Activated naive CD8-positive, alpha-beta T cell treated with anti-CD3 and anti-CD28 coated beads for 36 hours (primary cell): ENCODE measurements around the gene SERPINA1. TPM values are rescaled to one million over a fixed set of nuclear protein-coding genes. Genes with fewer than 3 reads are reported as not detected.
A peak's percentile ranks its signal among the peaks of the same experiment; 100 is the strongest.
"Not testable (repeated sequence)": the region's sequence is repeated elsewhere in the genome, so short reads cannot be mapped to it uniquely, and the experiment has no call there.

Experiments used
- DNase-seq: peaks from one replicate; pipeline ENCODE4 v3.0.0; 2021
- H3K27ac Mint-ChIP-seq: one replicate; pipeline ENCODE4 v1.8.0; 2022; ENCODE audit warnings: mild to moderate bottlenecking, moderate library complexity, mixed read lengths
- H3K27me3 Mint-ChIP-seq: one replicate; pipeline ENCODE4 v1.8.0; 2022; ENCODE audit warnings: mild to moderate bottlenecking, mixed read lengths
- H3K36me3 Mint-ChIP-seq: one replicate; pipeline ENCODE4 v1.8.0; 2021; ENCODE audit warnings: mild to moderate bottlenecking, mixed read lengths
- H3K4me1 Mint-ChIP-seq: one replicate; pipeline ENCODE4 v1.8.0; 2021; ENCODE audit warnings: mixed read lengths
- H3K4me3 Mint-ChIP-seq: one replicate; pipeline ENCODE4 v1.8.0; 2022; ENCODE audit warnings: mild to moderate bottlenecking, moderate library complexity, mixed read lengths
- H3K9me3 Mint-ChIP-seq: one replicate; pipeline ENCODE4 v1.8.0; 2022; ENCODE audit warnings: mixed read lengths
- total RNA-seq, 2 experiments: library from RNA; stranded (reverse); gene quantifications; one replicate each; pipeline ENCODE4 v1.2.3, GENCODE V29; 2021

The SERPINA1 gene
- total RNA-seq, 2 experiments from 2014 or later: 1.1 to 1.3 TPM

DNA sequence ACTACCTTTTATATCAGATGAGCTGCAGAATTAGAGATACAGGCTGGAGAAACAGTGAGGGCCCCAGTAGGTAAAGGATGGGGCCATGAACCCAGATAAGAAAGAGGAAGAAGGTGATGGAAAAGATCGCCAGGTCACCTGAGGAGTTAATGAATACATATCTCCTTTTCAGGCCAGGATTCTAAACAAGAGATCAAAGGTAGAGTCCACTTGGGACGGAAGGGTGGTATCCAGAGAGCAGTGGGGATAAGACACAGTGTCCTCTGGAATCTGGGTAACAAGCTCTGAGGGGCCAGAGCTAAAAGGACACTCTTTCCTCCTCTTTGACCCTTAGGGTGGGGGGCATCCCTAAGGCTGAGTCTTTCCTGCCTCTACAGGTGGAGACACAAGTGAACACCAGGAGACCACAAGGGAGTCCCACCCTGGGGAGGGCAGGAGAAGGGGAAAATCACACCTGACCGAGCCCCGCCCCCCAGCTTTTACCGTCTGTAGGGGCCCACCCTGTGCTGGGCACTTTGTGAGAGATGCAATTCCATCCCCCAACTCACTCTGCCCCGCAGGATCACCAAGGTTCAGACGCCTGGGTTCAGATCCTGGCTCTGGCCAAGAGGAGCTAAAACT is 27.3 kb downstream of the SERPINA1 start:
- DNase-seq: no peak
- H3K4me3 Mint-ChIP-seq: no peak overlapping the region
- no peaks in the 10 kb centered on the region for H3K9me3 Mint-ChIP-seq
- H3K36me3 Mint-ChIP-seq: no peaks in the 10 kb centered on the region
- no peaks in the 10 kb centered on the region for H3K4me1 Mint-ChIP-seq
- peaks cover 31% of the 10 kb centered on the region for H3K27me3 Mint-ChIP-seq
- H3K27ac Mint-ChIP-seq: no peak overlapping the region

DNA sequence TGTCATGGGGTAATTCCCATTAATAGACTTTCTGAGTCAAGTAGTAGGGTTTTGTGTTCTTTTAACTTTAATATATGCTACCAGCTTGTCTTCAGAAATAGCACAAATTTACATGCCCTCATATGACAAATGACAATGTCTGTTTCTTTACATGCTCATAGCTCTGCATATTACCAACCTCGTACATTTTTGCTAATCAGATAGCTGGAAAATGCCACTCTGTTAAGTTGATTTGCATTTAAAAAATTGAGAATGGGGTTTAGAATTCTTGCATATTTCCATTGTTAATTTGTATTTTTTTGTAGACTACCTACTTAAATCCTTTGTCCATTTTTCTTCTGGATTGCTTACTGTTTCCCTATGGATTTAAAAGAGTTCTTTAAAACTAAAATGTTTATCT is 31.2 kb downstream of the SERPINA1 start:
- Mint-ChIP-seq H3K27me3 (peaks cover 38% of the 10 kb centered on the region), H3K27ac (no peak overlapping the region), H3K9me3 (peaks cover 2% of the 10 kb centered on the region), H3K36me3 (no peaks in the 10 kb centered on the region), H3K4me1 (no peaks in the 10 kb centered on the region), H3K4me3 (no peak overlapping the region)
- no peak for DNase-seq

DNA sequence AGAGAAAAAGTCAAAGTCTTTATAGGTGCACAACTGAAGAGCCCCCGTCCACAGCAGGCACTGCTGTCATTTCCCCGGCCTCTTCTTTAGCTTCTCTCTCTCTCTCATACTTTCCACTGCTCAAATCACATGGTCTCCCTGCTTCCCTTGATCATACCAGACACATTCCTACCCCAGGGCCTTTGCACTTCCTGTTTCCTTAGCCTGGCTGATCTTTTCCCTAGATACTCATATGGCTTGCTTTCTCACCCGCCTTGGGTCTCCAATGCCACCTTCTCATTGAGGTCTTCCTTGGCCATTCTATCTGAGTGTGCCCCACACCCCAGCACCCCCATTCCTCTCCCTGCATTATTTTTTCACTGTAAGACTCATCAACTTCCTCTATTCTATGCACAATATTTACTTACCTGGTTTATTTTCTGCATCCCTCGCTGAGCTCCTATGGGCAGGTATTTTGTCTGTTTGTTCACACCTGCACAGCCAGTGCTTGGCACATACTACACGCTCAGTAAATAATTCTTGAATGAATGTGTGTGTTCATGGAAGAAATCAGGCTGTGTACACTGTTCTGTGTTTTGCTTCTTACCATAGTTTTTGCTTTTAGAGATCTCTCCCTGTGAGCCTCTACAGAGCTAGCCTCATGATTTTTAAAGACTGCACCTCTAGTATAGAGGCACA is 31.9 kb downstream of the SERPINA1 start:
- no peaks in the 10 kb centered on the region for H3K36me3 Mint-ChIP-seq
- H3K27me3 Mint-ChIP-seq: peaks cover 42% of the 10 kb centered on the region

DNA sequence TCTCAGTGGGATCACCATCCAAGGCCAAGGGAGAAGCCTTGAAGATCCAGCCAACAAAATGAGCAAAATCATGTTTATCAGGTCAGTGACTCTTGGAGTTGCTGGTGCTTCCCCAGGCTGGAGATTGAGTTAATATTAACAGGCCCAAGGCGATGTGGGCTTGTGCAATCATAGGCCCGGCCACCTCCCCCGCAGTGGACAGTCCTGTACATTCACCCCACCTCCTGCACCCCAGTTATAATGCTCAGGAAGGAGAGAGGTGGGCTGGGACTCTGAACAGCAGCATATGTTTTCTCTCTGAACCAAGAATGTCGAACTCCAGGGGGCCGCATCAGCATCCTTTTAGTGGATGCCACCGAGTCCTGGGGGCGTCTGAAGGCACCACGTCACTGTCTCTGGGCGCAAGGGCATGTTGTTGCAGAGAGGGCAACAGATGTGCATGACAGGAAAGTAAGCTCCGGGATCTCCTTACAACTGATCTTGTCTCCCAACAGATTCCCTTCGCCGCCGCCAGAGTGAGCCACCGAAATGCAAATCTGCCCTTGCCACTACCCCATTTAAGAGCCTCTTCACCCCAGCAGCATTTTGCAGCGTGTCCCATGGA is 33.1 kb downstream of the SERPINA1 start:
- H3K4me3 Mint-ChIP-seq: no peak overlapping the region
- H3K4me1 Mint-ChIP-seq: no peaks in the 10 kb centered on the region
- no peaks in the 10 kb centered on the region for H3K36me3 Mint-ChIP-seq
- peaks cover 50% of the 10 kb centered on the region for H3K27me3 Mint-ChIP-seq
- no peak overlapping the region for H3K27ac Mint-ChIP-seq
- DNase-seq: no peak
- peaks cover 8% of the 10 kb centered on the region for H3K9me3 Mint-ChIP-seq

More for the DNA sequence above, 31.9 kb downstream of the SERPINA1 start:
- H3K27ac Mint-ChIP-seq: no peak overlapping the region
- H3K4me1 Mint-ChIP-seq: no peaks in the 10 kb centered on the region
- H3K9me3 Mint-ChIP-seq: peaks cover 5% of the 10 kb centered on the region
- no peak overlapping the region for H3K4me3 Mint-ChIP-seq
- DNase-seq: no peak

- Mint-ChIP-seq H3K27me3 (peaks cover 48% of the 10 kb centered on the region), H3K9me3 (peaks cover 8% of the 10 kb centered on the region), H3K36me3 (no peaks in the 10 kb centered on the region), H3K4me3 (no peak overlapping the region), H3K27ac (no peak overlapping the region), H3K4me1 (no peaks in the 10 kb centered on the region)
- DNase-seq: no peak
Measured at GRCh38 chr14:94354638-94355185, 33.7 kb downstream of the SERPINA1 start.

DNA sequence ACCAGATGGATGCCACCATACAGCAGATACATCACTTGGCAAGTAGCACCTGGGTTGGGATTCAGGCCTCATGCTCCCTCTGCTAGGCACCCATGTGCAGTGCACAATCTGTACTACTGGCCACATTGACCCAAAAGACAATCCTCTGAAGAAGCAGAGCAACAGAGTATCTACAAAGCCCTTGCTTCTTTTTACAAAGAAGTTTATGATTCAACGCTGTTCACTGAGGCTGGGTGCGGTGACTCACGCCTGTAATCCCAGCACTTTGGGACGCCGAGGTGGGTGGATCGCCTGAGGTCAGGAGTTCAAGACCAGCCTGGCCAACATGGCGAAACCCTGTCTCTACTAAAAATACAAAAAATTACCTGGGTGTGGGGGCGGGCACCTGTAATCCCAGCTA is 34.2 kb downstream of the SERPINA1 start:
- not testable (repeated sequence) for H3K4me3 Mint-ChIP-seq, H3K27ac Mint-ChIP-seq, DNase-seq, H3K9me3 Mint-ChIP-seq, H3K4me1 Mint-ChIP-seq, H3K36me3 Mint-ChIP-seq
- peaks cover 48% of the 10 kb centered on the region for H3K27me3 Mint-ChIP-seq

DNA sequence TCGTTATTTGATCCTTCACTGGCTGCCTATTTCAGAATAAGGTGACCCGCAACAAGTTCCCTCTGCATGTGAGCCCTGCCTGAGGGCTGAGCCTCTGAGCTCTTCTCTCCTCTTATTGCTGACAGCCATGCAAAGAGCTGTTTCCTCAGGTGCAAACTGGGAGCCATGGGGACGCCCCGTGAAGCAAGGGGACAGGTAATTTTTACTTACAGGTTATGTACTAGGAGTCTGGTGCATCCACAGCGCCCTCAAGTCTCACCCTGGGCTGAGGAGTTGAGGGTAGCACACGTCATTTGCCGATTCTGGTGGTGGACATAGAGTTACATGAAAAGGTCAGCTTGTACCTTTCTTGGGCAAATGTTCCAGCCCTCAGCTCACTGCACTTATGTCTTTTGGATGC is 39.1 kb downstream of the SERPINA1 start:
- H3K27ac Mint-ChIP-seq: no peak overlapping the region
- H3K9me3 Mint-ChIP-seq: peaks cover 8% of the 10 kb centered on the region
- H3K4me1 Mint-ChIP-seq: peaks cover 8% of the 10 kb centered on the region
- no peak for DNase-seq
- H3K36me3 Mint-ChIP-seq: no peaks in the 10 kb centered on the region
- H3K27me3 Mint-ChIP-seq: peaks cover 35% of the 10 kb centered on the region
- H3K4me3 Mint-ChIP-seq: no peak overlapping the region

GRCh38 chr14:94348836-94349235 is 39.6 kb downstream of the SERPINA1 start:
- peaks cover 8% of the 10 kb centered on the region for H3K4me1 Mint-ChIP-seq
- H3K4me3 Mint-ChIP-seq: no peak overlapping the region
- DNase-seq: no peak
- no peak overlapping the region for H3K27ac Mint-ChIP-seq
- peaks cover 8% of the 10 kb centered on the region for H3K9me3 Mint-ChIP-seq
- H3K36me3 Mint-ChIP-seq: no peaks in the 10 kb centered on the region
- H3K27me3 Mint-ChIP-seq: peaks cover 39% of the 10 kb centered on the region

- Mint-ChIP-seq H3K27ac (peak overlapping the region; percentile 79), H3K27me3 (peaks cover 47% of the 10 kb centered on the region), H3K4me1 (peaks cover 14% of the 10 kb centered on the region), H3K4me3 (no peak overlapping the region), H3K9me3 (peaks cover 3% of the 10 kb centered on the region), H3K36me3 (no peaks in the 10 kb centered on the region)
- no peak for DNase-seq
Measured at GRCh38 chr14:94346841-94347240, 41.6 kb downstream of the SERPINA1 start.

GRCh38 chr14:94346065-94346786 is 42.2 kb downstream of the SERPINA1 start:
- H3K36me3 Mint-ChIP-seq, H3K4me3 Mint-ChIP-seq, H3K9me3 Mint-ChIP-seq: not testable (repeated sequence)
- H3K4me1 Mint-ChIP-seq: peaks cover 18% of the 10 kb centered on the region
- H3K27me3 Mint-ChIP-seq: peaks cover 48% of the 10 kb centered on the region
- H3K27ac Mint-ChIP-seq: peak overlapping the region; percentile 79
- peak; percentile 56 for DNase-seq

DNA sequence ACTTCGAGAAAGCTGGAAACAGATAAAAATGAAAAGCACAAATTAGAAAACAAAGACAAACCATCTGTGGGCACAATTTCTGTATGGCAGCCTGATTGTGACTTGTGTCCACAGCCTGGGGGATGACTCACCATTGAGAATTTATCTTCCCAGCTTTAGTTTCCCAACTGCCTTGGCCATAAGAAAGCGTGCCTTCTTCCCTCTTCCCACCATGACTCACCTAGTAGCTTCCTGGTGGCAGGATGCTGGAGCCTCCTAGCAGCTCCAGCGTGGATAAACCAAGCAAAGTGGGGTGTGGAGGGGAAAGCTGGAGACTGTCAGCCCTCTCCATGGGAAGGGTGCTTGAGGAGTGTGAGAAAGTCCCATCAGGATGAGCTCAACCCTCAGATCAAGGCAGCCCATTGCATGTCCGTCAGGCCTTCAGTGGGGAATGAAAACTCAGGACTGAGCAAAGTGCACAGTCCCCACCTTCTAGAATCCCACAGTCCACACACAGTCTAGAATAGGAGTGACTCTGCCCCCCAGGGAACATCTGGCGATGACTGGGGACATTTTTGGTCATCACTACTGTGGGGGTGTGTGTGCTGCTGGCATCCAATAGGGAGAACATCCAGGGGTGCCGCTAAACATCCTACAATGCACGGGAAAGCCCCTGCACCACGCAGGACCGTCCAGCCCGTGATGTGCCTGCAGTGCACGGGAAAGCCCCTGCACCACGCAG is 42.9 kb downstream of the SERPINA1 start:
- Mint-ChIP-seq H3K4me1 (peaks cover 18% of the 10 kb centered on the region), H3K36me3 (no peaks in the 10 kb centered on the region), H3K4me3 (no peak overlapping the region), H3K27ac (peak overlapping the region; percentile 38), H3K27me3 (peaks cover 51% of the 10 kb centered on the region), H3K9me3 (no peaks in the 10 kb centered on the region)
- DNase-seq: no peak

DNA sequence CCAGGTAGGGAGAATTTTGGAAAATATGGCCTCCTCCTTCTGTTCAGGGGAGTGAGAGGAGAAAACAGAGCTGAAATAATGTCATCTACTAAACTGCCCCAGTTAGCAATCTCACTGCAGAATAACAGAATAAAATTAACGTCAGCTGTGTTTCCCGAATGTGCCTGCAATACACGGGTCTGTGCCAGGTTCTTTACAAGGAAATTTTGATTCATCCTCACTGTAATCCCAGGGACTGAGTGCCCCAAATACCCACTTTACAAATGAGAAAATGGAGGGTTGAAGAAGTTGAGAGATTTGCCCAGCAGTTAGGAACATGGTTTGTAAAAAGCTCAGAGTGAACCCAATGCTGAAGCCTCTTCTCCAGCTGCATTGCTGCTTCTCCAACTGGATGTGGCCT is 44.0 kb downstream of the SERPINA1 start:
- Mint-ChIP-seq H3K36me3 (no peaks in the 10 kb centered on the region), H3K27me3 (peaks cover 47% of the 10 kb centered on the region), H3K4me3 (no peak overlapping the region), H3K9me3 (no peaks in the 10 kb centered on the region), H3K4me1 (peaks cover 18% of the 10 kb centered on the region), H3K27ac (no peak overlapping the region)
- no peak for DNase-seq

- Mint-ChIP-seq H3K27ac (no peak overlapping the region), H3K27me3 (peaks cover 45% of the 10 kb centered on the region), H3K9me3 (no peaks in the 10 kb centered on the region), H3K4me3 (no peak overlapping the region), H3K4me1 (peaks cover 18% of the 10 kb centered on the region), H3K36me3 (no peaks in the 10 kb centered on the region)
- DNase-seq: no peak
Measured at GRCh38 chr14:94343238-94344005, 45.0 kb downstream of the SERPINA1 start.

GRCh38 chr14:94342334-94342934 is 46.0 kb downstream of the SERPINA1 start:
- DNase-seq: no peak
- H3K27me3 Mint-ChIP-seq: peaks cover 50% of the 10 kb centered on the region
- H3K4me1 Mint-ChIP-seq: peaks cover 18% of the 10 kb centered on the region

More at GRCh38 chr14:94342334-94342934, 46.0 kb downstream of the SERPINA1 start:
- Mint-ChIP-seq H3K4me3 (no peak overlapping the region), H3K27ac (no peak overlapping the region), H3K36me3 (no peaks in the 10 kb centered on the region), H3K9me3 (no peaks in the 10 kb centered on the region)
